SK-N-SH (cell line): ENCODE measurements around the gene GAN. TPM values are rescaled to one million over a fixed set of nuclear protein-coding genes. Genes with fewer than 3 reads are reported as not detected.

Experiments used
- CTCF ChIA-PET: fragments of 300-600, 350-600 bp; formaldehyde crosslinking; extraction: SDS; loops from one replicate; lab custom pipeline; 2021; lab: Yijun Ruan, JAX
- POLR2A ChIA-PET: fragments of 350-600 bp; sonication (Branson Sonifier 250); formaldehyde crosslinking; extraction: SDS; loops from one replicate; lab custom pipeline; 2020; ENCODE audit warnings: antibody characterized with exemption, inconsistent platforms; lab: Yijun Ruan, JAX
- DNase-seq: peaks from one replicate; pipeline ENCODE4 v3.0.0; 2012
- H2AFZ ChIP-seq: fragments of 200-600 bp; sonication (generic); 2 replicates; pipeline ENCODE4 v1.8.1; 2016; ENCODE audit warnings: antibody characterized with exemption, mild to moderate bottlenecking, low read depth
- H3F3A ChIP-seq: fragments of 200-600 bp; sonication (generic); replicated peaks from 2 replicates; pipeline ENCODE3; 2016; ENCODE audit warnings: antibody characterized with exemption, mild to moderate bottlenecking; ENCODE audit not compliant: insufficient read depth
- H3K27ac ChIP-seq, 2 experiments: fragments of 200-500 bp in 1 of 2; fragments of 200-600 bp in 1 of 2; sonication (Bioruptor generic) in 1 of 2; sonication (generic), shearing (Covaris generic) in 1 of 2; 2 replicates each; pipeline versions ENCODE4 v1.5.1 to v1.6.1; 2014 to 2016; ENCODE audit warnings: low read depth in 2 of 2, inconsistent platforms in 1 of 2, low read length in 1 of 2, mild to moderate bottlenecking in 1 of 2, mixed read lengths in 1 of 2
- H3K27me3 ChIP-seq: fragments of 200-600 bp; sonication (generic), shearing (Covaris generic); 2 replicates; pipeline ENCODE4 v1.6.1; 2016; ENCODE audit warnings: mixed run types; ENCODE audit not compliant: insufficient read depth
- H3K36me3 ChIP-seq, 2 experiments: fragments of 200-500 bp in 1 of 2; fragments of 200-600 bp in 1 of 2; sonication (Bioruptor generic) in 1 of 2; sonication (generic) in 1 of 2; replicated peaks in 1 of 2; 2 replicates each; pipeline versions ENCODE3 to v1.5.1; 2014 to 2016; ENCODE audit warnings: low read length in 1 of 2, mild to moderate bottlenecking in 1 of 2; ENCODE audit not compliant: insufficient read depth in 2 of 2, control insufficient read depth in 1 of 2
- H3K4me1 ChIP-seq, 2 experiments: fragments of 200-500 bp in 1 of 2; fragments of 200-600 bp in 1 of 2; sonication (Bioruptor generic) in 1 of 2; sonication (generic), shearing (Covaris generic) in 1 of 2; 2 replicates each; pipeline versions ENCODE4 v1.5.1 to v1.6.1; 2014 to 2016; ENCODE audit warnings: low read depth in 1 of 2, low read length in 1 of 2, mixed run types in 1 of 2; ENCODE audit not compliant: insufficient read depth in 2 of 2, control insufficient read depth in 1 of 2
- H3K4me2 ChIP-seq: fragments of 200-600 bp; sonication (generic), shearing (Covaris generic); 2 replicates; pipeline ENCODE4 v1.6.1; 2017; ENCODE audit warnings: mixed run types
- H3K4me3 ChIP-seq, 2 experiments: fragments of 200-500 bp in 1 of 2; fragments of 200-600 bp in 1 of 2; sonication (Bioruptor generic) in 1 of 2; sonication (generic), shearing (Covaris generic) in 1 of 2; 2 replicates each; pipeline versions ENCODE4 v1.5.1 to v1.8.1; 2014 to 2016; ENCODE audit warnings: low read depth in 2 of 2, inconsistent platforms in 1 of 2, low read length in 1 of 2, mild to moderate bottlenecking in 1 of 2, mixed read lengths in 1 of 2, moderate library complexity in 1 of 2
- H3K79me2 ChIP-seq: fragments of 200-600 bp; sonication (generic); 2 replicates; pipeline ENCODE4 v1.8.1; 2017; ENCODE audit warnings: mild to moderate bottlenecking; ENCODE audit not compliant: insufficient read depth
- H3K9ac ChIP-seq: fragments of 200-600 bp; sonication (generic); 2 replicates; pipeline ENCODE4 v1.6.1; 2017; ENCODE audit warnings: mixed run types
- H3K9me2 ChIP-seq: fragments of 200-600 bp; sonication (generic); 2 replicates; pipeline ENCODE4 v1.6.1; 2017; ENCODE audit warnings: mixed run types
- H3K9me3 ChIP-seq: fragments of 200-600 bp; sonication (generic); 2 replicates; pipeline ENCODE4 v1.6.1; 2017; ENCODE audit warnings: mixed run types, mild to moderate bottlenecking, moderate library complexity
- H4K20me1 ChIP-seq: fragments of 200-600 bp; sonication (generic); 2 replicates; pipeline ENCODE4 v1.6.1; 2017; ENCODE audit warnings: mild to moderate bottlenecking, mixed run types; ENCODE audit not compliant: insufficient read depth
- CTCF ChIP-seq: fragments of 200-600 bp; sonication (generic); IDR thresholded peaks from 2 replicates; pipeline ENCODE4 v1.6.1; 2017; ENCODE audit warnings: antibody characterized with exemption, mild to moderate bottlenecking, moderate library complexity
- EP300 ChIP-seq, 2 experiments: IDR thresholded peaks; 2 replicates each; pipeline versions ENCODE4 v1.4.0 to v1.6.1; 2012; ENCODE audit warnings: borderline replicate concordance in 1 of 2, low read depth in 1 of 2, low read length in 1 of 2
- EZH2phosphoT487 ChIP-seq: fragments of 200-600 bp; sonication (generic); IDR thresholded peaks from 2 replicates; pipeline ENCODE4 v1.6.1; 2017; ENCODE audit warnings: low read depth, mixed run types, mild to moderate bottlenecking, antibody characterized with exemption, moderate library complexity, borderline replicate concordance
- FOSL2 ChIP-seq: IDR thresholded peaks from 2 replicates; pipeline ENCODE4 v1.4.0; 2012; ENCODE audit warnings: low read depth, mild to moderate bottlenecking, moderate library complexity, borderline replicate concordance
- FOXM1 ChIP-seq: IDR thresholded peaks from 2 replicates; pipeline ENCODE4 v1.4.0; 2012; ENCODE audit warnings: low read depth, mild to moderate bottlenecking
- IRF3 ChIP-seq: fragments of 150-350 bp; IDR thresholded peaks from 2 replicates; pipeline ENCODE4 v1.6.1; 2016; ENCODE audit warnings: mild to moderate bottlenecking, low read depth, low read length
- MEF2A ChIP-seq: IDR thresholded peaks from 2 replicates; pipeline ENCODE4 v1.4.0; 2012; ENCODE audit warnings: low read depth, borderline replicate concordance
- MXI1 ChIP-seq: IDR thresholded peaks from 2 replicates; pipeline ENCODE4 v1.6.1; 2012; ENCODE audit warnings: mild to moderate bottlenecking, low read depth, low read length, improper control_type of control experiment
- NFIC ChIP-seq: IDR thresholded peaks from 2 replicates; pipeline ENCODE4 v1.4.0; 2012; ENCODE audit warnings: borderline replicate concordance
- NRF1 ChIP-seq: IDR thresholded peaks from 2 replicates; pipeline ENCODE4 v1.6.1; 2012; ENCODE audit warnings: low read depth, mild to moderate bottlenecking, low read length
- REST ChIP-seq: IDR thresholded peaks from 2 replicates; pipeline ENCODE4 v1.6.1; 2012; ENCODE audit warnings: mild to moderate bottlenecking, low read depth, low read length, moderate library complexity
- RXRA ChIP-seq: IDR thresholded peaks from 2 replicates; pipeline ENCODE4 v1.4.0; 2012; ENCODE audit warnings: low read depth, mild to moderate bottlenecking, borderline replicate concordance
- ZBTB33 ChIP-seq: IDR thresholded peaks from 2 replicates; pipeline ENCODE4 v1.4.0; 2012; ENCODE audit warnings: low read depth, borderline replicate concordance
- WGBS: methylation state at CpG from one replicate; pipeline ENCODE4 v1.1.6; 2017; ENCODE audit warnings: low lambda C conversion rate; 5-methylcytosine and 5-hydroxymethylcytosine counted together
- polyA plus RNA-seq, 3 experiments: library from polyadenylated mRNA; depleted of rRNA; stranded (reverse); fragments of >200 nt; gene quantifications; 2 replicates each; pipeline ENCODE4 v1.2.3, GENCODE V29; 2012

Gene GAN
- polyA plus RNA-seq, 1 of the 3 experiments (the other 2 are of a cell fraction) = 0.79 TPM

GRCh38 chr16:81286190-81286589, 28.6 kb upstream of the GAN start:
- no peaks in the 10 kb centered on the region for H3K4me1 ChIP-seq
- H3K9me2 ChIP-seq = no peaks in the 10 kb centered on the region
- no peak for TF ChIP-seq CTCF
- TF ChIP-seq FOXM1 = no peak
- no peak for TF ChIP-seq EZH2phosphoT487
- no peak for TF ChIP-seq ZBTB33
- TF ChIP-seq EP300 (IDR thresholded peaks at IDR 0.05; ENCODE audit: borderline replicate concordance in 1 of 2, low read depth in 1 of 2, low read length in 1 of 2) = no peak
- no peak for TF ChIP-seq MEF2A
- no peak for TF ChIP-seq REST
- no peaks in the 10 kb centered on the region for H4K20me1 ChIP-seq
- ChIA-PET POLR2A (no interaction called here), CTCF (no interaction called here)
- no peaks in the 10 kb centered on the region for H3K79me2 ChIP-seq
- no peaks in the 10 kb centered on the region for H3K36me3 ChIP-seq
- H3K27me3 ChIP-seq = no peaks in the 10 kb centered on the region
- H3K27ac ChIP-seq = no peak overlapping the region
- H3K9ac ChIP-seq = no peak overlapping the region
- H3K4me3 ChIP-seq = no peak overlapping the region
- H3K9me3 ChIP-seq = no peaks in the 10 kb centered on the region
- H3K4me2 ChIP-seq = no peak overlapping the region
- H2AFZ ChIP-seq = no peak overlapping the region
- H3F3A ChIP-seq = no peaks in the 10 kb centered on the region
- WGBS = 81% methylated on average over 1 of the region's 1 CpG
- DNase-seq = no peak

- H3K27me3 ChIP-seq = no peaks in the 10 kb centered on the region
- 74% methylated on average over 8 of the region's 9 CpGs for WGBS
- TF ChIP-seq MXI1 (no peak), ZBTB33 (no peak), RXRA (no peak), IRF3 (no peak), NFIC (no peak), NRF1 (no peak), FOSL2 (no peak)
- no peak overlapping the region for H2AFZ ChIP-seq
- H3K9me3 ChIP-seq = no peaks in the 10 kb centered on the region
- no peak overlapping the region for H3K4me3 ChIP-seq
- ChIA-PET POLR2A (no interaction called here), CTCF (interaction anchor here (1.4 kb wide), 1 partner anchor 86 kb away, joined by 6 read pairs; no protein-coding TSS in a partner anchor)
- DNase-seq = no peak
- no peaks in the 10 kb centered on the region for H4K20me1 ChIP-seq
- no peak overlapping the region for H3K4me2 ChIP-seq
- H3K9ac ChIP-seq = no peak overlapping the region
- no peaks in the 10 kb centered on the region for H3K4me1 ChIP-seq
- no peaks in the 10 kb centered on the region for H3K36me3 ChIP-seq
- no peaks in the 10 kb centered on the region for H3F3A ChIP-seq
- H3K27ac ChIP-seq = no peak overlapping the region
- no peaks in the 10 kb centered on the region for H3K9me2 ChIP-seq
- H3K79me2 ChIP-seq = no peaks in the 10 kb centered on the region
Measured at GRCh38 chr16:81291117-81291516, 23.6 kb upstream of the GAN start.
